Mucosa of rectum (tissue), 2 donors: ENCODE results near the gene RETREG1.

ENCODE experiments used
- H3K27ac ChIP-seq, 2 donors: one replicate each; pipeline ENCODE4 v1.7.0; 2013; ENCODE audit warnings: inconsistent platforms in 2 of 2, low read depth in 2 of 2, low read length in 2 of 2
- H3K27me3 ChIP-seq, 2 donors: one replicate each; pipeline ENCODE4 v1.7.0; 2013; ENCODE audit warnings: low read length in 2 of 2; ENCODE audit not compliant: control insufficient read depth in 2 of 2, insufficient read depth in 2 of 2
- H3K36me3 ChIP-seq, 2 donors: one replicate each; pipeline ENCODE4 v1.7.0; 2013; ENCODE audit warnings: low read length in 2 of 2; ENCODE audit not compliant: control insufficient read depth in 2 of 2, insufficient read depth in 2 of 2
- H3K4me1 ChIP-seq, 2 donors: one replicate each; pipeline ENCODE4 v1.7.0; 2013; ENCODE audit warnings: low read length in 2 of 2, mild to moderate bottlenecking in 1 of 2; ENCODE audit not compliant: control insufficient read depth in 2 of 2, insufficient read depth in 2 of 2
- H3K4me3 ChIP-seq, 2 donors: one replicate each; pipeline ENCODE4 v1.7.0; 2013; ENCODE audit warnings: low read length in 2 of 2
- H3K9ac ChIP-seq, 2 donors: one replicate each; pipeline ENCODE4 v1.7.0; 2013; ENCODE audit warnings: low read length in 2 of 2, low read depth in 1 of 2, mild to moderate bottlenecking in 1 of 2
- H3K9me3 ChIP-seq, 2 donors: one replicate each; pipeline ENCODE4 v1.7.0; 2013; ENCODE audit warnings: low read length in 2 of 2; ENCODE audit not compliant: control insufficient read depth in 2 of 2
- donor health status: healthy.
- donor health status: Normal muscosa, but diverticular disease.

The RETREG1 gene

GRCh38 chr5:16600397-16600796, 16.4 kb downstream of the RETREG1 start:
- Histone ChIP-seq H3K36me3 (no peaks in the 10 kb centered on the region), H3K9me3 (no peaks in the 10 kb centered on the region), H3K27me3 (no peaks in the 10 kb centered on the region), H3K27ac (no peak overlapping the region), H3K9ac (no peak overlapping the region), H3K4me1 (no peaks in the 10 kb centered on the region), H3K4me3 (no peak overlapping the region)

- H3K9me3 ChIP-seq = no peaks in the 10 kb centered on the region
- no peaks in the 10 kb centered on the region for H3K27me3 ChIP-seq
- no peak overlapping the region for H3K4me3 ChIP-seq
- H3K4me1 ChIP-seq = no peaks in the 10 kb centered on the region
- no peak overlapping the region for H3K9ac ChIP-seq
- H3K27ac ChIP-seq = no peak overlapping the region
- H3K36me3 ChIP-seq = no peaks in the 10 kb centered on the region
Observed at GRCh38 chr5:16597946-16598694, 18.7 kb downstream of the RETREG1 start.

DNA sequence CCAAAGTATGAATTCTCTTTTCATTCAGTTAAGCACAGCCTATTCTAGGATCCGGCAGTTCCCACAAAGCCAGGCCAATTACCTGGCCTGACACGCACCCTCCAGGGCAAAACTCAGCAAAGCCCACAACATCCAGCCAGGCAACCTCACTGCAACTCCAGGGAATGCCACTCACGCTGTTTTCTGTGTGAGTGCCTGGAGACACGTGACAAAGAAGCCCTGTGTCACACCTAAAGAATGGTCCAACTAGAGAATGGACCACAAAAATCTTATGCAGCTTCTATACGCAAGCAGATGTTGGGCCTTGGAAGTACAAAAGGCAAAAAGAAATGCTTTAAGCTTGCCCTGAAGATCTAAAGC, 20.2 kb downstream of the RETREG1 start:
- no peak overlapping the region for H3K4me3 ChIP-seq
- no peaks in the 10 kb centered on the region for H3K36me3 ChIP-seq
- no peak overlapping the region for H3K9ac ChIP-seq
- no peaks in the 10 kb centered on the region for H3K9me3 ChIP-seq
- H3K4me1 ChIP-seq = no peaks in the 10 kb centered on the region
- no peak overlapping the region for H3K27ac ChIP-seq
- H3K27me3 ChIP-seq = no peaks in the 10 kb centered on the region

- Histone ChIP-seq H3K4me1 (no peaks in the 10 kb centered on the region), H3K9me3 (no peaks in the 10 kb centered on the region), H3K27me3 (no peaks in the 10 kb centered on the region), H3K36me3 (no peaks in the 10 kb centered on the region), H3K27ac (no peak overlapping the region), H3K9ac (no peak overlapping the region), H3K4me3 (no peak overlapping the region)
Observed at GRCh38 chr5:16595881-16596580, 20.8 kb downstream of the RETREG1 start.

GRCh38 chr5:16593628-16594027, 23.2 kb downstream of the RETREG1 start:
- Histone ChIP-seq H3K9me3 (no peaks in the 10 kb centered on the region), H3K36me3 (no peaks in the 10 kb centered on the region), H3K27ac (no peak overlapping the region), H3K4me3 (no peak overlapping the region), H3K9ac (no peak overlapping the region), H3K27me3 (no peaks in the 10 kb centered on the region), H3K4me1 (no peaks in the 10 kb centered on the region)

DNA sequence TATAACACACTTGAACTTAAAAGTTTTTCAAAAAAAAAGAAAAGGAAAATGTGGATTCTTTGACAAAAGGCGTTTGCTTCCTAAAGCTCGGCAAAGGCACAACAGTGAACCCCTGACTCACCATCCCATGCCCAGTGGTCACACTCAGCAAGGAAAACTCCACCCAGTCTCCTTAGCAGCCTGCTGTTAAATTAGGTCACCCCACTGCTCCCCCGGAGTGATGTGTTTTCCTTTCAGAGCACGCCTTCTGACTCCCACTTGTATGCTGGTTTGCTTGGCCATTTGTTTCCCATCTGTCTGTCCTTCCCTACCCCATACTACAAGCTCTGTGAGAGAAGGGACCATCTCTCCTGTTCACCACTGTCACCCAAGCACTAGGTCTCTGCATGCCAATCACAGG, 23.8 kb downstream of the RETREG1 start:
- Histone ChIP-seq H3K36me3 (no peaks in the 10 kb centered on the region), H3K4me1 (peaks cover 0 to 3% of the 10 kb centered on the region in 2 donors), H3K27me3 (no peaks in the 10 kb centered on the region), H3K9ac (no peak overlapping the region), H3K27ac (no peak overlapping the region), H3K4me3 (no peak overlapping the region), H3K9me3 (no peaks in the 10 kb centered on the region)

GRCh38 chr5:16592255-16592654, 24.5 kb downstream of the RETREG1 start:
- Histone ChIP-seq H3K27ac (no peak overlapping the region), H3K9me3 (no peaks in the 10 kb centered on the region), H3K4me1 (peaks cover 0 to 3% of the 10 kb centered on the region in 2 donors), H3K9ac (no peak overlapping the region), H3K27me3 (no peaks in the 10 kb centered on the region), H3K36me3 (no peaks in the 10 kb centered on the region), H3K4me3 (no peak overlapping the region)

GRCh38 chr5:16590685-16591084, 26.1 kb downstream of the RETREG1 start:
- Histone ChIP-seq H3K9me3 (no peaks in the 10 kb centered on the region), H3K4me3 (no peak overlapping the region), H3K27me3 (no peaks in the 10 kb centered on the region), H3K9ac (no peak overlapping the region), H3K36me3 (no peaks in the 10 kb centered on the region), H3K27ac (no peak overlapping the region), H3K4me1 (peaks cover 0 to 3% of the 10 kb centered on the region in 2 donors)

DNA sequence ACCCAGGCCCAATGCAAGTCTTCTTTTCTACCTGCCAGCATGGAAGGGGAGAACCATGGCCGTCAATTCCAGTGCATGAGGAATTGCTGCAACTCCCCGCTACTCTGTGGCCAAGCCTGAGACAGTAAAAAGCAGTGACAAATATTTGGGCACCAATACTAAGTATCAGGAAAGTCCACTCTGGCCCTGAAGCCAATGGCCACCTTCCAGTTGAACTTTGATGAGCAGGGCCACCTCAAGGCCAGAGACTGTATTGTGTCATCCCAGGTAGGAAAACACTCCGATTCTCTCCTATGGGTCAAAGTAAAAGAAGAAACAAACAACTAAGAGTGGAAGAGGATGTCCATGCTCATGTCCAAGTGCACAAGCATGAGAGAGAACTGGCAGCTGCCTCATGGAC, 27.1 kb downstream of the RETREG1 start:
- Histone ChIP-seq H3K27me3 (no peaks in the 10 kb centered on the region), H3K9ac (no peak overlapping the region), H3K36me3 (no peaks in the 10 kb centered on the region), H3K4me3 (no peak overlapping the region), H3K9me3 (no peaks in the 10 kb centered on the region), H3K4me1 (peaks cover 0 to 7% of the 10 kb centered on the region in 2 donors), H3K27ac (no peak overlapping the region)

- Histone ChIP-seq H3K27me3 (no peaks in the 10 kb centered on the region), H3K27ac (no peak overlapping the region), H3K9ac (no peak overlapping the region), H3K4me3 (no peak overlapping the region), H3K36me3 (no peaks in the 10 kb centered on the region), H3K4me1 (peaks cover 0 to 7% of the 10 kb centered on the region in 2 donors), H3K9me3 (no peaks in the 10 kb centered on the region)
Observed at GRCh38 chr5:16588434-16589214, 28.2 kb downstream of the RETREG1 start.
